IMR-90 (cell line): ENCODE measurements around the gene PAK5. TPM values are rescaled to one million over a fixed set of nuclear protein-coding genes. Genes with fewer than 3 reads are reported as not detected.

Experiments
- ATAC-seq: fragments of 200-7000 bp; cut with Tn5 transposase; 2 replicates; pipeline ENCODE4 v1.9.1; 2020; ENCODE audit warnings: low read depth, mild to moderate bottlenecking, moderate library complexity
- BruUV-seq: library from RNA; stranded (reverse); fragments of 400-500 nt; replicated peaks from 2 replicates; lab custom pipeline; 2021; lab: Mats Ljungman, UMichigan
- CTCF ChIA-PET: fragments of 300-600 bp; formaldehyde crosslinking; extraction: SDS; loops from one replicate; lab custom pipeline; 2021; ENCODE audit warnings: antibody characterized with exemption; lab: Yijun Ruan, JAX
- POLR2A ChIA-PET: fragments of 300-600 bp; sonication (Branson Sonifier 250); formaldehyde crosslinking; loops from one replicate; lab custom pipeline; 2022; ENCODE audit warnings: antibody characterized with exemption; ENCODE audit not compliant: unreplicated experiment; lab: Charles Lee
- DNase-seq: peaks from one replicate; pipeline ENCODE4 v3.0.0; 2013
- H2AFZ ChIP-seq: replicated peaks from 2 replicates; pipeline ENCODE3; 2013; ENCODE audit warnings: low read length, mild to moderate bottlenecking; ENCODE audit not compliant: poor library complexity
- H2AK5ac ChIP-seq: 2 replicates; pipeline ENCODE4 v1.6.1; 2013; ENCODE audit warnings: low read depth, low read length, inconsistent platforms
- H2AK9ac ChIP-seq: replicated peaks from 2 replicates; pipeline ENCODE3; 2013; ENCODE audit warnings: mild to moderate bottlenecking, low read depth, low read length, moderate library complexity; ENCODE audit not compliant: poor library complexity
- H2BK120ac ChIP-seq: 2 replicates; pipeline ENCODE4 v1.6.1; 2013; ENCODE audit warnings: low read depth, low read length, inconsistent platforms
- H2BK15ac ChIP-seq: 3 replicates; pipeline ENCODE4 v1.6.1; 2013; ENCODE audit warnings: low read depth, low read length, inconsistent platforms
- H2BK20ac ChIP-seq: 2 replicates; pipeline ENCODE4 v1.6.1; 2013; ENCODE audit warnings: low read depth, mild to moderate bottlenecking, inconsistent platforms, low read length, moderate library complexity
- H2BK5ac ChIP-seq: 2 replicates; pipeline ENCODE4 v1.6.1; 2013; ENCODE audit warnings: mild to moderate bottlenecking, low read depth, low read length, inconsistent platforms; ENCODE audit not compliant: poor library complexity, severe bottlenecking
- H3K14ac ChIP-seq: replicated peaks from 2 replicates; pipeline ENCODE4 v1.6.1; 2013; ENCODE audit warnings: low read depth, low read length, inconsistent platforms
- H3K18ac ChIP-seq: 2 replicates; pipeline ENCODE4 v1.6.1; 2013; ENCODE audit warnings: low read depth, low read length, control low read depth
- H3K23ac ChIP-seq: 2 replicates; pipeline ENCODE4 v1.6.1; 2013; ENCODE audit warnings: low read depth, low read length, inconsistent platforms
- H3K27ac ChIP-seq: 2 replicates; pipeline ENCODE4 v1.5.1; 2013; ENCODE audit warnings: mild to moderate bottlenecking, control low read depth, low read length; ENCODE audit not compliant: insufficient read depth
- H3K27me3 ChIP-seq: 2 replicates; pipeline ENCODE4 v1.6.1; 2013; ENCODE audit warnings: low read length; ENCODE audit not compliant: control insufficient read depth, insufficient read depth
- H3K36me3 ChIP-seq: 2 replicates; pipeline ENCODE4 v1.6.1; 2013; ENCODE audit warnings: low read length, mixed read lengths; ENCODE audit not compliant: control insufficient read depth, insufficient read depth
- H3K4ac ChIP-seq: 2 replicates; pipeline ENCODE4 v1.6.1; 2013; ENCODE audit warnings: low read depth, low read length, inconsistent platforms
- H3K4me1 ChIP-seq: 2 replicates; pipeline ENCODE4 v1.6.1; 2013; ENCODE audit warnings: low read length, mixed read lengths; ENCODE audit not compliant: control insufficient read depth, insufficient read depth
- H3K4me2 ChIP-seq: 2 replicates; pipeline ENCODE4 v1.6.1; 2013; ENCODE audit warnings: low read depth, mild to moderate bottlenecking, control low read depth, low read length, moderate library complexity
- H3K4me3 ChIP-seq: 2 replicates; pipeline ENCODE4 v1.5.1; 2013; ENCODE audit warnings: low read depth, mild to moderate bottlenecking, control low read depth, low read length, moderate library complexity; ENCODE audit not compliant: insufficient read depth
- H3K56ac ChIP-seq: 2 replicates; pipeline ENCODE4 v1.6.1; 2013; ENCODE audit warnings: low read length, inconsistent platforms; ENCODE audit not compliant: insufficient read depth; ENCODE audit errors: extremely low read depth
- H3K79me1 ChIP-seq, 2 experiments: 2 replicates each; pipeline ENCODE4 v1.6.1; 2013; ENCODE audit warnings: low read length in 2 of 2, inconsistent platforms in 1 of 2, low read depth in 1 of 2
- H3K9ac ChIP-seq: 2 replicates; pipeline ENCODE4 v1.6.1; 2013; ENCODE audit warnings: low read depth, low read length, control low read depth
- H3K9me1 ChIP-seq: 2 replicates; pipeline ENCODE4 v1.6.1; 2013; ENCODE audit warnings: low read length, inconsistent platforms; ENCODE audit not compliant: insufficient read depth
- H3K9me3 ChIP-seq: 2 replicates; pipeline ENCODE4 v1.6.1; 2013; ENCODE audit warnings: low read length; ENCODE audit not compliant: control insufficient read depth, insufficient read depth
- H4K20me1 ChIP-seq: 2 replicates; pipeline ENCODE4 v1.6.1; 2013; ENCODE audit warnings: low read length, inconsistent platforms; ENCODE audit not compliant: insufficient read depth
- H4K5ac ChIP-seq: 2 replicates; pipeline ENCODE4 v1.6.1; 2013; ENCODE audit warnings: mild to moderate bottlenecking, low read depth, low read length, control low read depth
- H4K8ac ChIP-seq, 2 experiments: 2 replicates each; pipeline ENCODE4 v1.6.1; 2013; ENCODE audit warnings: low read depth in 2 of 2, low read length in 2 of 2, control low read depth in 1 of 2, inconsistent platforms in 1 of 2
- H4K91ac ChIP-seq: 2 replicates; pipeline ENCODE4 v1.6.1; 2013; ENCODE audit warnings: low read depth, low read length, inconsistent platforms; ENCODE audit not compliant: insufficient read depth
- MAFK ChIP-seq: IDR thresholded peaks from 2 replicates; pipeline ENCODE4 v1.6.1; 2012; ENCODE audit warnings: low read depth, low read length, improper control_type of control experiment
- RCOR1 ChIP-seq: IDR thresholded peaks from 2 replicates; pipeline ENCODE4 v1.6.1; 2012; ENCODE audit warnings: mild to moderate bottlenecking, low read length, improper control_type of control experiment; ENCODE audit not compliant: insufficient replicate concordance
- WGBS, 2 experiments: methylation state at CpG; one replicate each; pipeline versions ENCODE4 v1.1.5 to v1.1.7; 2013; ENCODE audit warnings: missing lambda C conversion rate in 2 of 2; ENCODE audit not compliant: insufficient read length in 1 of 2; ENCODE audit errors: extremely low coverage in 2 of 2; 5-methylcytosine and 5-hydroxymethylcytosine counted together
- dilution Hi-C: fragments of 300-500 bp; cut with HindIII; formaldehyde crosslinking; loops from one replicate; pipeline ENCODE4 v1.14.3; 2018; ENCODE audit warnings: low sequenced_read_pairs; ENCODE audit not compliant: unreplicated experiment
- in situ Hi-C: fragments of 300-500 bp; cut with MboI; formaldehyde crosslinking; loops from 3 replicates; pipeline ENCODE4 v1.14.3; 2019; ENCODE audit warnings: low sequenced_read_pairs, inconsistent platforms, mixed read lengths
- intact Hi-C: fragments of 100-400 bp; cut with micrococcal nuclease; formaldehyde crosslinking; loops from 2 replicates; pipeline ENCODE4 v1.10.0; 2022
- polyA plus RNA-seq, 3 experiments: library from polyadenylated mRNA; depleted of rRNA; stranded (reverse); fragments of >200 nt; gene quantifications; 2 replicates each; pipeline ENCODE4 v1.2.3, GENCODE V29; 2012; ENCODE audit warnings: low replicate concordance in 1 of 3
- total RNA-seq: library from RNA; depleted of rRNA; stranded (reverse); fragments of >200 nt; gene quantifications from 2 replicates; pipeline ENCODE4 v1.2.3, GENCODE V29; 2012
- TF ChIP-seq, protein P1 (sequence below): fragments of 150-350 bp; IDR thresholded peaks from 2 replicates; pipeline ENCODE4 v1.6.1; 2017; ENCODE audit warnings: mild to moderate bottlenecking, antibody characterized with exemption, low read length, low read depth

The PAK5 gene
- total and polyA plus RNA-seq, 2 of the 4 experiments (the other 2 are of a cell fraction) = not detected

DNA sequence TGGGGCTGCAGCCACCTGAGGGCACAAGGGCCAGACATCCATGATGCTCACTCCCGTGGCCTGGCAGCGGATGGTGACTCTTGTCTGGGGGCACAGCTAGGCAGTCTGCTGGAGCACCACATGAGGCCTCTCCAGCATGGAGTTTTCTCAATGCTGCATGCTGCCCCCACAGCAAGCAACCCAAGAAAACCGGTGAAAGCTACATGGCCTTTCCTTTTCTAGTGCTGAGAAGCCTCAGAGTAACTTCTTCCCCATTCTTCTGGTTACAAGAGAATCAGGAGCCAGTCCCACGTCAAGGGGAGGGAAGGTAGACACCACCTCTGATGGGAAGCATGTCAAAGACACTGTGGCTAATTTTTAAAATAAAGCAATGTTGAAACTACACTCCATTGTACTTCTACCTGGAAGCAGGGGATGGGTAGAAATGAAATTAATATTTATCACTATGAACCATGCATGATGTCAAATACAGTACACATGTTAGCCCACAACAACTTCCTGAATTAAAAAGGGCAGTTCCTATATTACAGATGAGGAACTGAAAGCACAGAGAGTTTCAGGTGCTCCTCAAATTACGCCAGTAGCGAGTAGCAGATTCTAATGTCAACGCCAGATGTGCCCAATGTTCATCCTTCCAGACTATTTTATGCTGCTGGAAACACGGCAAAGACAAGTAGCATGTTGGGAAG lies 223.0 kb downstream of the PAK5 start:
- WGBS, 2 experiments = no CpG with 5 or more reads among the region's 8 CpGs
- Histone ChIP-seq H4K20me1 (no peaks in the 10 kb centered on the region), H3K27me3 (peaks cover 22% of the 10 kb centered on the region), H3K9me1 (no peaks in the 10 kb centered on the region), H4K5ac (no peak overlapping the region), H3K14ac (no peak overlapping the region), H2AK5ac (no peak overlapping the region), H3K18ac (no peak overlapping the region), H2BK5ac (no peak overlapping the region), H4K8ac (no peak overlapping the region), H3K4me3 (no peak overlapping the region), H3K9ac (no peak overlapping the region), H3K4ac (no peak overlapping the region), H3K4me2 (no peak overlapping the region), H2BK15ac (no peak overlapping the region), H3K79me1 (no peaks in the 10 kb centered on the region), H3K4me1 (no peaks in the 10 kb centered on the region), H2AK9ac (no peak overlapping the region), H2AFZ (no peak overlapping the region), H2BK20ac (no peak overlapping the region), H3K9me3 (no peaks in the 10 kb centered on the region), H4K91ac (no peak overlapping the region), H3K23ac (no peak overlapping the region), H3K36me3 (no peaks in the 10 kb centered on the region), H2BK120ac (no peak overlapping the region), H3K56ac (no peak overlapping the region), H3K27ac (no peak overlapping the region)
- TF ChIP-seq RCOR1 (no peak), MAFK (no peak)
- TF ChIP-seq, protein P1, sequence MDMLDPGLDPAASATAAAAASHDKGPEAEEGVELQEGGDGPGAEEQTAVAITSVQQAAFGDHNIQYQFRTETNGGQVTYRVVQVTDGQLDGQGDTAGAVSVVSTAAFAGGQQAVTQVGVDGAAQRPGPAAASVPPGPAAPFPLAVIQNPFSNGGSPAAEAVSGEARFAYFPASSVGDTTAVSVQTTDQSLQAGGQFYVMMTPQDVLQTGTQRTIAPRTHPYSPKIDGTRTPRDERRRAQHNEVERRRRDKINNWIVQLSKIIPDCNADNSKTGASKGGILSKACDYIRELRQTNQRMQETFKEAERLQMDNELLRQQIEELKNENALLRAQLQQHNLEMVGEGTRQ = no peak
- in situ Hi-C loops = loop anchor here (25.0 kb wide), 1 partner anchor 96 kb away; no protein-coding TSS in a partner anchor
- POLR2A ChIA-PET = no interaction called here
- ATAC-seq (no peak), DNase-seq (no peak)
- CTCF ChIA-PET = no interaction called here
- intact Hi-C loops = loop anchor here (2.0 to 10.0 kb wide), 4 partner anchors 609 to 1929 kb away; no protein-coding TSS in a partner anchor
- dilution Hi-C loops = no loop called here
- BruUV-seq = no TSS peak
